ENCODE data around the gene ARHGAP5. TPM values are rescaled to one million over a fixed set of nuclear protein-coding genes. Genes with fewer than 3 reads are reported as not detected.

ARHGAP5 gene
- total and polyA plus RNA-seq, 8 donors = 10.3 to 229 (median 100) TPM

- Histone ChIP-seq H3K27ac (no peak overlapping the region), H3K27me3 (no peaks in the 10 kb centered on the region), H3K36me3 (peaks cover 5 to 36% (median 25%) of the 10 kb centered on the region in 4 donors), H3K4me3 (no peak overlapping the region), H3K9me3 (peaks cover 4 to 16% (median 15%) of the 10 kb centered on the region in 4 donors), H3K4me1 (no peaks in the 10 kb centered on the region)
- 94 to 99% (median 97%) methylated on average over 4 of the region's 4 CpGs for WGBS, 5 donors
- TF ChIP-seq POLR2AphosphoS5 (IDR thresholded peaks at IDR 0.05) (no peak), EP300 (IDR thresholded peaks at IDR 0.05) (no peak), POLR2A (IDR thresholded peaks at IDR 0.05) (no peak)
- DNase-seq = no peak
- intact Hi-C loops (cut with DNase I; ENCODE audit: low total_unique reads) = no loop called here
Measured at GRCh38 chr14:32137313-32137712, 60.2 kb downstream of the ARHGAP5 start.

- no peaks in the 10 kb centered on the region for H3K4me1 ChIP-seq
- no peaks in the 10 kb centered on the region for H3K27me3 ChIP-seq
- DNase-seq = no peak
- H3K36me3 ChIP-seq = peaks cover 5 to 36% (median 30%) of the 10 kb centered on the region in 4 donors
- intact Hi-C loops (cut with DNase I; ENCODE audit: low total_unique reads) = no loop called here
- TF ChIP-seq POLR2AphosphoS5 (IDR thresholded peaks at IDR 0.05) (no peak), POLR2A (IDR thresholded peaks at IDR 0.05) (no peak), EP300 (IDR thresholded peaks at IDR 0.05) (no peak), CTCF (IDR thresholded peaks at IDR 0.05) (no peak)
- WGBS, 5 donors = 92 to 100% (median 96%) methylated on average over 1 of the region's 1 CpG
- H3K27ac ChIP-seq = no peak overlapping the region
- peaks cover 4 to 16% (median 15%) of the 10 kb centered on the region in 4 donors for H3K9me3 ChIP-seq
- no peak overlapping the region for H3K4me3 ChIP-seq
Measured at GRCh38 chr14:32137892-32138291, 60.8 kb downstream of the ARHGAP5 start.

GRCh38 chr14:32142341-32142740 lies 65.2 kb downstream of the ARHGAP5 start:
- Histone ChIP-seq H3K27me3 (no peaks in the 10 kb centered on the region), H3K27ac (no peak overlapping the region), H3K9me3 (peaks cover 3 to 14% (median 12%) of the 10 kb centered on the region in 4 donors), H3K4me3 (no peak overlapping the region), H3K36me3 (peaks cover 12 to 37% (median 33%) of the 10 kb centered on the region in 4 donors), H3K4me1 (no peaks in the 10 kb centered on the region)
- DNase-seq = no peak
- WGBS, 5 donors = 84 to 100% (median 92%) methylated on average over 1 of the region's 1 CpG
- no peak for TF ChIP-seq CTCF (IDR thresholded peaks at IDR 0.05)
- TF ChIP-seq EP300 (IDR thresholded peaks at IDR 0.05) = no peak
- no peak for TF ChIP-seq POLR2AphosphoS5 (IDR thresholded peaks at IDR 0.05)
- no peak for TF ChIP-seq POLR2A (IDR thresholded peaks at IDR 0.05)
- intact Hi-C loops (cut with DNase I; ENCODE audit: low total_unique reads) = no loop called here

GRCh38 chr14:32142754-32143437 lies 65.8 kb downstream of the ARHGAP5 start:
- 88 to 89% (median 89%) methylated on average over 7 of the region's 7 CpGs for WGBS, 5 donors
- Histone ChIP-seq H3K9me3 (peaks cover 0 to 8% (median 7%) of the 10 kb centered on the region in 4 donors), H3K36me3 (peaks cover 13 to 39% (median 35%) of the 10 kb centered on the region in 4 donors), H3K4me3 (no peak overlapping the region), H3K27ac (no peak overlapping the region), H3K27me3 (no peaks in the 10 kb centered on the region), H3K4me1 (no peaks in the 10 kb centered on the region)
- intact Hi-C loops (cut with DNase I; ENCODE audit: low total_unique reads) = no loop called here
- no peak for DNase-seq
- TF ChIP-seq POLR2AphosphoS5 (IDR thresholded peaks at IDR 0.05) = no peak
- TF ChIP-seq CTCF (IDR thresholded peaks at IDR 0.05) = no peak
- no peak for TF ChIP-seq POLR2A (IDR thresholded peaks at IDR 0.05)
- no peak for TF ChIP-seq EP300 (IDR thresholded peaks at IDR 0.05)

GRCh38 chr14:32150392-32150791 lies 73.3 kb downstream of the ARHGAP5 start:
- peaks cover 21 to 92% (median 80%) of the 10 kb centered on the region in 4 donors for H3K36me3 ChIP-seq

More at GRCh38 chr14:32150392-32150791, 73.3 kb downstream of the ARHGAP5 start:
- 60 to 85% (median 68%) methylated on average over 2 of the region's 2 CpGs for WGBS, 5 donors
- no peak overlapping the region for H3K4me3 ChIP-seq
- intact Hi-C loops (cut with DNase I; ENCODE audit: low total_unique reads) = no loop called here
- no peaks in the 10 kb centered on the region for H3K27me3 ChIP-seq
- no peak for DNase-seq
- H3K27ac ChIP-seq = no peak overlapping the region
- no peaks in the 10 kb centered on the region for H3K4me1 ChIP-seq
- H3K9me3 ChIP-seq = no peaks in the 10 kb centered on the region
- TF ChIP-seq CTCF (IDR thresholded peaks at IDR 0.05) (no peak), POLR2A (IDR thresholded peaks at IDR 0.05) (no peak), EP300 (IDR thresholded peaks at IDR 0.05) (no peak), POLR2AphosphoS5 (IDR thresholded peaks at IDR 0.05) (no peak)
